Measurements from ENCODE around the gene SH3TC2. TPM values are rescaled to one million over a fixed set of nuclear protein-coding genes. Genes with fewer than 3 reads are reported as not detected.

The SH3TC2 gene
- polyA plus RNA-seq, 1 experiment = 1.3 TPM

DNA sequence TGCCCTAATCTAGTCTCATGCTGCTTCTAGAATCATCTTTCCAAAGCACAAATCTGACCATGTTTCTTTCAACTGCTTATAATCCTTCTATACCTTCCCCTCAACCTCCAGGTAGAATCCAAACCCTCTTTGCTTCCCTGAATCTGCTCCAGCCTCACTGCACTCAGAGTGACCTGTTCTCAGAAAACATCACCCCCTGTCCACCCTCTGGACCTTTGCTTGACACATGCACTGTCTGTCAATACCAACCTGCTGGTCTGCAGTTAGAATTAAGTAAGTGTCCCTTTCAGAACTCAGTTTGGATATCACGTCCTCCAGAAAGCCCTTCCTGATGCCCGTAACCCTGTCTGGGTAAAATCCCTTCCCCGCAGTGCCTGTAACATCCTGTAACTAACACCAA is 63.1 kb downstream of the SH3TC2 start:
- CTCF ChIA-PET = interaction anchor here (0.9 to 18.8 kb wide), 7 partner anchors 17 to 266 kb away, joined by 3 to 246 read pairs (median 8); no protein-coding TSS in a partner anchor
- H3K4me3 ChIP-seq (ENCODE audit: low read depth, low read length) = no peak overlapping the region
- no peaks in the 10 kb centered on the region for H3K27me3 ChIP-seq (ENCODE audit: control insufficient read depth, insufficient read depth, low read length)
- TF ChIP-seq, protein P1, sequence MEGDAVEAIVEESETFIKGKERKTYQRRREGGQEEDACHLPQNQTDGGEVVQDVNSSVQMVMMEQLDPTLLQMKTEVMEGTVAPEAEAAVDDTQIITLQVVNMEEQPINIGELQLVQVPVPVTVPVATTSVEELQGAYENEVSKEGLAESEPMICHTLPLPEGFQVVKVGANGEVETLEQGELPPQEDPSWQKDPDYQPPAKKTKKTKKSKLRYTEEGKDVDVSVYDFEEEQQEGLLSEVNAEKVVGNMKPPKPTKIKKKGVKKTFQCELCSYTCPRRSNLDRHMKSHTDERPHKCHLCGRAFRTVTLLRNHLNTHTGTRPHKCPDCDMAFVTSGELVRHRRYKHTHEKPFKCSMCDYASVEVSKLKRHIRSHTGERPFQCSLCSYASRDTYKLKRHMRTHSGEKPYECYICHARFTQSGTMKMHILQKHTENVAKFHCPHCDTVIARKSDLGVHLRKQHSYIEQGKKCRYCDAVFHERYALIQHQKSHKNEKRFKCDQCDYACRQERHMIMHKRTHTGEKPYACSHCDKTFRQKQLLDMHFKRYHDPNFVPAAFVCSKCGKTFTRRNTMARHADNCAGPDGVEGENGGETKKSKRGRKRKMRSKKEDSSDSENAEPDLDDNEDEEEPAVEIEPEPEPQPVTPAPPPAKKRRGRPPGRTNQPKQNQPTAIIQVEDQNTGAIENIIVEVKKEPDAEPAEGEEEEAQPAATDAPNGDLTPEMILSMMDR (IDR thresholded peaks at IDR 0.05; ENCODE audit: low read depth, low read length) = no peak
- no peak for DNase-seq (ENCODE audit: low read depth, low spot score)
- H3K9me3 ChIP-seq (ENCODE audit: control insufficient read depth, insufficient read depth, low read length) = no peaks in the 10 kb centered on the region
- POLR2A ChIA-PET = no interaction called here
- no peak overlapping the region for H3K27ac ChIP-seq (ENCODE audit: low read depth, low read length)

DNA sequence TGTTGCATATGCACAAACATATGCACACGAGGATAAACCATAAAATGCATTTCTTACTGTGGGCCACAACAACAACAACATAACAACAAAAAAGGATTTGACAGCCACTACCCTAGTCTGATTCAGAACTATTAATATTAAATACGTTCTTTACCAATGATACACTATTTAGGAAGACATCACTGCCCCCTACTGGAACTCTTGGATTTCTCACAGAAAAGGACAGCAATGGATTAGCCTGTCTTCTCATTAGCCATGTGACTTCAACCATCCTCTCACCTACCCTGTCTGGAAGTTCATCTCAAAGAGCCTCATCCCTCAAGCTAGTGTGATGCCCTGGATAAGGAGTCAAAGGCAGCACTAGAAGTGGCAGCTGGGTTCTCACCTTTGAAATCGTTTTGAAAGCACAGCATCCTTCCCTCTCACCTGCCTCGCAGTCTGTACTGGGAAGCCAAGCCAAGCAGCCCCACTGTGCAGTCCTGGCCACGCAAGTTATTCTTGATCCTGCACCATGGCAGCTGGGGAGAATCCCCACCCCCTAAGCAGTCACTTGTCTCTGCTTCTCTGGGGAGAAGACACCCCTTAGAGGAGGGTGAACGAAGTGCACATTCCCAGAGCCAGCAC is 64.6 kb downstream of the SH3TC2 start:
- no peak for DNase-seq (ENCODE audit: low read depth, low spot score)
- Histone ChIP-seq H3K27ac (ENCODE audit: low read depth, low read length) (no peak overlapping the region), H3K9me3 (ENCODE audit: control insufficient read depth, insufficient read depth, low read length) (no peaks in the 10 kb centered on the region), H3K4me3 (ENCODE audit: low read depth, low read length) (no peak overlapping the region), H3K27me3 (ENCODE audit: control insufficient read depth, insufficient read depth, low read length) (no peaks in the 10 kb centered on the region)
- TF ChIP-seq, protein P1 (IDR thresholded peaks at IDR 0.05; ENCODE audit: low read depth, low read length) = peak; percentile 69
- POLR2A ChIA-PET = no interaction called here
- CTCF ChIA-PET = interaction anchor here (0.7 to 18.8 kb wide), 15 partner anchors 15 to 264 kb away, joined by 3 to 246 read pairs (median 4); no protein-coding TSS in a partner anchor

DNA sequence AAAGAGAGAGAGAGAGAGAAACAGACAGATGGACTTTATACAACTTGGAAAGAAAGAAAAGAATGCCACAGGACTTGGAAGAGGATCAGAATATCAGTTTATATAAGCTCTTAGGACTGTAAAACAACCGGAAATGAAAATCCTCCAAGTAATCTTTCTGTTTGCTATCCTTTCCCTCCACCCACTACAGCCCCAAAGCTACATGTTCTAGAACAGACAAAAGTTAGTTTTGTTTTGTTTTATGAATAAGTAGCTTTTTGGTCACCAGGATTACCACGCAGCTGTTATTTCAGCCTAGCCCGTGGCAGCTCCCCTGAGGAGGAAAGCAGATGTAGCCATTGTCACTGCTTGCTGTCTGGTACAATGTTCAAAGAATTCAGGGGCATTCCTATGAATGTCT is 66.6 kb downstream of the SH3TC2 start:
- no peak overlapping the region for H3K4me3 ChIP-seq (ENCODE audit: low read depth, low read length)
- H3K9me3 ChIP-seq (ENCODE audit: control insufficient read depth, insufficient read depth, low read length) = no peaks in the 10 kb centered on the region
- no peak for DNase-seq (ENCODE audit: low read depth, low spot score)
- CTCF ChIA-PET = interaction anchor here (0.5 to 18.8 kb wide), 16 partner anchors 8 to 350 kb away, joined by 3 to 246 read pairs (median 4); no protein-coding TSS in a partner anchor
- TF ChIP-seq, protein P1 (IDR thresholded peaks at IDR 0.05; ENCODE audit: low read depth, low read length) = no peak
- POLR2A ChIA-PET = no interaction called here
- H3K27me3 ChIP-seq (ENCODE audit: control insufficient read depth, insufficient read depth, low read length) = no peaks in the 10 kb centered on the region
- H3K27ac ChIP-seq (ENCODE audit: low read depth, low read length) = peak overlapping the region; percentile 13

DNA sequence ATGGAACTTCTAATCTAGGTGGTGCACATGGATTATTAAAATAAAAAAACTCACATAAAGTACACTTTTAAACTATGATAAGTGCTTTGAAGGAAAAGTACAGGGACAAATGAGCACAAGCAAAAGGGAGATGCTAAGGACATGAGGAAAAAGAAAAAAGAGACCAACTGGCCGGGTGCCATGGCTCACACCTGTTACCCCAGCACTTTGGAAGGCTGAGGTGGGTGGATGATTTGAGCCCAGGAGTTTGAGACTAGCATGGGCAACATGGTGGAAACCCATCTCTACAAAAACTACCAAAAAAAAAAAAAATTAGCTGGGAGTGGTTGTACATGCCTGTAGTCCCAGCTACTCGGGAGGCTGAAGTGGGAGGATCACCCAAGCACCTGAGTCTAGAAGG is 67.1 kb downstream of the SH3TC2 start:
- Histone ChIP-seq H3K4me3 (ENCODE audit: low read depth, low read length) (no peak overlapping the region), H3K27ac (ENCODE audit: low read depth, low read length) (no peak overlapping the region), H3K27me3 (ENCODE audit: control insufficient read depth, insufficient read depth, low read length) (no peaks in the 10 kb centered on the region), H3K9me3 (ENCODE audit: control insufficient read depth, insufficient read depth, low read length) (no peaks in the 10 kb centered on the region)
- CTCF ChIA-PET = interaction anchor here (0.6 to 18.8 kb wide), 11 partner anchors 8 to 273 kb away, joined by 3 to 246 read pairs (median 7); no protein-coding TSS in a partner anchor
- POLR2A ChIA-PET = no interaction called here
- no peak for DNase-seq (ENCODE audit: low read depth, low spot score)
- TF ChIP-seq, protein P1 (IDR thresholded peaks at IDR 0.05; ENCODE audit: low read depth, low read length) = no peak

DNA sequence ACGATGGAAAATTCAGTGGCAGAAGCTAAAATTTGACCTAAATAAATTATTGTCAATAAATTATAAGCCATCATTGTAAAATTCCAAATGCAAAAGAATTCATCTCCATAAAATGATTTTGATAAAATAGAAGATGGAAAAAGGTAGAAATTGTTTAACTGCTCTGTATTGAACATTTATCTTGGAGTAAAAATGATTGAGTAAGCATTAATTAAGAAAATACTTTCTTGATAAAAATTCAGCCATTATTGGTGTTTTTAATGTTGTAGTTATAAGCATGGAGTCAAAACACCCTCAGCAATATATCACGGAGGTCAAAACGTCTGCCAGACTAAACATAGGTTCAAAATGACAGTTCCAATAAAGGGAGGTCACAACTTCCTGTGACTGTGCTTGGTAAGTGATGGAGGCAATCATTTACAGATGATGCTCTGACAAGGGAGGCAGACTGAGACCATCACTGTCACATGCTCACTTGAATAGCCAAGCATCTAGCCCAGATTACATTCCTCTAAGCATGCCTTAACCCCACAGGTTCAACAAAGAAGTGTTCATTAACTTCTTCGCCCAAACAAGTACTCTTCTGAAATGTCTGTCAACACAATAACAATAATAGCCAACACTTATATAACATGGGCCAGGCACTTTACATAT is 69.5 kb downstream of the SH3TC2 start:
- POLR2A ChIA-PET = no interaction called here
- Histone ChIP-seq H3K27ac (ENCODE audit: low read depth, low read length) (no peak overlapping the region), H3K27me3 (ENCODE audit: control insufficient read depth, insufficient read depth, low read length) (no peaks in the 10 kb centered on the region), H3K4me3 (ENCODE audit: low read depth, low read length) (no peak overlapping the region), H3K9me3 (ENCODE audit: control insufficient read depth, insufficient read depth, low read length) (no peaks in the 10 kb centered on the region)
- TF ChIP-seq, protein P1 (IDR thresholded peaks at IDR 0.05; ENCODE audit: low read depth, low read length) = no peak
- CTCF ChIA-PET = interaction anchor here (0.9 to 1.1 kb wide), 3 partner anchors 42 to 254 kb away, joined by 4 to 7 read pairs (median 6); no protein-coding TSS in a partner anchor
- DNase-seq (ENCODE audit: low read depth, low spot score) = no peak

Data from AG04450 (cell line).